AG09319 (cell line): Measurements from ENCODE around the gene RSPH9.
A peak's percentile ranks its signal among the peaks of the same experiment; 100 is the strongest.

ENCODE experiments used
- DNase-seq: peaks from one replicate; pipeline ENCODE4 v3.0.0-alpha.2; 2010; ENCODE audit warnings: low read depth; ENCODE audit errors: extremely low read depth
- CTCF ChIP-seq: IDR thresholded peaks from 2 replicates; pipeline ENCODE4 v1.5.1; 2011; ENCODE audit warnings: low read depth, mild to moderate bottlenecking, inconsistent platforms, low read length, moderate library complexity

RSPH9 gene

GRCh38 chr6:43644940-43645612, at the start of gene RSPH9:
TSS of gene RSPH9 (plus strand) at chr6:43645036. CDS start at chr6:43645099, 63 bp downstream.
- DNase-seq: no peak
- TF ChIP-seq CTCF: no peak

- no peak for DNase-seq
- no peak for TF ChIP-seq CTCF
Measured at GRCh38 chr6:43600595-43600994, 44.2 kb upstream of the RSPH9 start.

GRCh38 chr6:43604174-43604573, 40.7 kb upstream of the RSPH9 start:
- DNase-seq: no peak
- TF ChIP-seq CTCF: no peak

GRCh38 chr6:43606019-43606418, 38.8 kb upstream of the RSPH9 start:
- no peak for DNase-seq
- TF ChIP-seq CTCF: no peak

GRCh38 chr6:43608310-43608763, 36.5 kb upstream of the RSPH9 start:
- peak; percentile 86 for TF ChIP-seq CTCF
- peak; percentile 48 for DNase-seq

DNA sequence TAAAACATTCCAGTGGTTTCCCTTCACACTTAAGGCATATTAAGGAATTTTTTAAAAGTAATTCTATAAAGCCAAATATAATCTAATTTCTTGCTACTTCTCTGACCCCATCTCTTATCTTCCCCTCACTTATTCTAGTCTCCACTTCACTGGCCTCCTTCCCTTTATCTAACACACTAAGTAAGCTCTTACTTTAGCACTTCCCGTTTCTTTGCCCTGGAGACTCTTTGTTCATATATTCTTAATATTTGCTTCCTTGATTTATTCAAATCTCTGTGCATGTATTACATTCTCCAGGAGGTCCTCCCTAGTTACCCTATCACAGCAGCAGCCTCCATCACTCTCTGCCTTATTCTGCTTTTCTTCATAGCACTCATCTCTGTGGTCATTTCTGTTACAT, 36.0 kb upstream of the RSPH9 start:
- TF ChIP-seq CTCF: no peak
- DNase-seq: no peak

DNA sequence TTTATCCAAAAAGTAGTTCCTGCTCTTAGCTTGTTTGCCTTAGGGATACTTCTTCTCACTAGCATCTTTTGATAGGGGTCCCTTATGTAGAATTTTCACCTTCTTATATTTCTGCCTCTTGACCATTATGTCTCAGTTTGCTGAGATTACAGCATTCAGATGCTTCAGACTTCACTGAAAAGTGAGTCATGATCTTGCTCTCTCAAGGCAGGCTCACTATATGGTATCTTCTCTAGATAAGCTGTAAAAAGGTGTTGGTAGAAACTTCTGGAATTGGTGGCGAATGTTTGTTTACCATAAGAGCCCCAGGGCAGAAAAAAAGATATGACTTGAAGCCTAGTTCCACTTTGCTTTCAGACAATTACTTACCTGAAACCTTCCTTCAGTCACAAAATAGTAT, 35.4 kb upstream of the RSPH9 start:
- TF ChIP-seq CTCF: no peak
- DNase-seq: no peak
